CD14-positive monocyte (primary cell): ENCODE results near the gene ITPR2. TPM values are rescaled to one million over a fixed set of nuclear protein-coding genes. Genes with fewer than 3 reads are reported as not detected.
"Not testable (repeated sequence)": the region's sequence is repeated elsewhere in the genome, so short reads cannot be mapped to it uniquely, and the experiment has no call there.

ENCODE experiments used
- DNase-seq, 3 donors: peaks; one replicate each; pipeline ENCODE4 v3.0.0-alpha.2; 2011 to 2022
- H2AFZ ChIP-seq: 2 replicates; pipeline ENCODE4 v1.6.0; 2012; ENCODE audit warnings: mild to moderate bottlenecking, low read depth, low read length, inconsistent platforms; ENCODE audit not compliant: insufficient read depth, poor library complexity, severe bottlenecking
- H3K27ac ChIP-seq, 2 donors: 1 replicate in 1 of 2; 2 replicates in 1 of 2; pipeline ENCODE4 v1.5.1; 2012 to 2013; ENCODE audit warnings: low read length in 2 of 2, control low read depth in 1 of 2, inconsistent platforms in 1 of 2, low read depth in 1 of 2, mild to moderate bottlenecking in 1 of 2
- H3K27me3 ChIP-seq, 2 donors: one replicate each; pipeline versions ENCODE4 v1.6.0 to v1.6.1; 2011 to 2013; ENCODE audit warnings: low read length in 2 of 2; ENCODE audit not compliant: control insufficient read depth in 2 of 2, insufficient read depth in 2 of 2
- H3K36me3 ChIP-seq, 2 donors: replicated peaks in 1 of 2; 1 replicate in 1 of 2; 2 replicates in 1 of 2; pipeline versions ENCODE4 v1.5.1 to v1.6.1; 2012 to 2013; ENCODE audit warnings: low read length in 2 of 2, control low read depth in 1 of 2, inconsistent platforms in 1 of 2, mild to moderate bottlenecking in 1 of 2; ENCODE audit not compliant: insufficient read depth in 2 of 2, control insufficient read depth in 1 of 2
- H3K4me1 ChIP-seq, 2 donors: 1 replicate in 1 of 2; 2 replicates in 1 of 2; pipeline versions ENCODE4 v1.5.1 to v1.6.1; 2012 to 2013; ENCODE audit warnings: low read length in 2 of 2, control low read depth in 1 of 2, inconsistent platforms in 1 of 2, mild to moderate bottlenecking in 1 of 2, moderate library complexity in 1 of 2; ENCODE audit not compliant: insufficient read depth in 2 of 2, control insufficient read depth in 1 of 2
- H3K4me2 ChIP-seq: replicated peaks from 2 replicates; pipeline ENCODE3; 2012; ENCODE audit warnings: low read length, moderate library complexity, mild to moderate bottlenecking; ENCODE audit not compliant: poor library complexity, severe bottlenecking; ENCODE audit errors: extremely low read depth
- H3K4me3 ChIP-seq, 3 experiments: fragments of 200-600 bp in 1 of 3; sonication (generic) in 1 of 3; replicated peaks in 1 of 3; 1 replicate in 2 of 3; 2 replicates in 1 of 3; pipeline ENCODE4 v1.5.1; 2011 to 2013; ENCODE audit warnings: low read length in 3 of 3, mild to moderate bottlenecking in 3 of 3, control low read depth in 2 of 3, low read depth in 2 of 3, inconsistent platforms in 1 of 3, moderate library complexity in 1 of 3
- H3K79me2 ChIP-seq: 2 replicates; pipeline ENCODE4 v1.6.0; 2012; ENCODE audit warnings: mild to moderate bottlenecking, control low read depth, inconsistent platforms, low read length, moderate library complexity; ENCODE audit not compliant: insufficient read depth
- H3K9ac ChIP-seq: 2 replicates; pipeline ENCODE4 v1.6.0; 2017; ENCODE audit warnings: low read length, mild to moderate bottlenecking; ENCODE audit not compliant: insufficient read depth, poor library complexity, severe bottlenecking
- H3K9me3 ChIP-seq, 2 donors: replicated peaks in 1 of 2; 1 replicate in 1 of 2; 2 replicates in 1 of 2; pipeline versions ENCODE4 v1.5.1 to v1.6.1; 2012 to 2013; ENCODE audit warnings: low read length in 2 of 2, control low read depth in 1 of 2; ENCODE audit not compliant: control insufficient read depth in 1 of 2, insufficient read depth in 1 of 2
- H4K20me1 ChIP-seq: 2 replicates; pipeline ENCODE4 v1.6.0; 2012; ENCODE audit warnings: mild to moderate bottlenecking, low read length, control low read depth, moderate library complexity; ENCODE audit not compliant: insufficient read depth
- H3K27ac Mint-ChIP-seq, 7 donors: one replicate each; pipeline ENCODE4 v1.8.0; 2020; ENCODE audit warnings: mild to moderate bottlenecking in 7 of 7, mixed read lengths in 7 of 7, moderate library complexity in 6 of 7, inconsistent platforms in 2 of 7
- H3K27me3 Mint-ChIP-seq, 3 donors: one replicate each; pipeline ENCODE4 v1.8.0; 2021 to 2022; ENCODE audit warnings: low read depth in 3 of 3, mild to moderate bottlenecking in 3 of 3, mixed read lengths in 3 of 3, moderate library complexity in 3 of 3, inconsistent platforms in 1 of 3
- H3K36me3 Mint-ChIP-seq, 2 donors: one replicate each; pipeline ENCODE4 v1.8.0; 2020; ENCODE audit warnings: mixed read lengths in 2 of 2, inconsistent platforms in 1 of 2, mild to moderate bottlenecking in 1 of 2
- H3K4me1 Mint-ChIP-seq: one replicate; pipeline ENCODE4 v1.8.0; 2020; ENCODE audit warnings: mild to moderate bottlenecking, mixed read lengths
- H3K4me3 Mint-ChIP-seq, 2 donors: one replicate each; pipeline ENCODE4 v1.8.0; 2020; ENCODE audit warnings: mild to moderate bottlenecking in 2 of 2, mixed read lengths in 2 of 2, moderate library complexity in 1 of 2
- H3K9me3 Mint-ChIP-seq, 7 donors: one replicate each; pipeline ENCODE4 v1.8.0; 2020 to 2022; ENCODE audit warnings: mixed read lengths in 7 of 7, mild to moderate bottlenecking in 6 of 7, moderate library complexity in 6 of 7, inconsistent platforms in 2 of 7
- CTCF ChIP-seq: fragments of 200-600 bp; IDR thresholded peaks from one replicate; pipeline ENCODE4 v1.8.0; 2022; ENCODE audit warnings: antibody characterized with exemption, mild to moderate bottlenecking
- WGBS: methylation state at CpG from one replicate; pipeline ENCODE4 v1.1.5; 2013; ENCODE audit warnings: missing lambda C conversion rate; ENCODE audit not compliant: insufficient coverage; 5-methylcytosine and 5-hydroxymethylcytosine counted together
- intact Hi-C, 2 donors: fragments of 100-400 bp; cut with micrococcal nuclease; formaldehyde crosslinking; loops; one replicate each; pipeline versions ENCODE4 v1.15.0 to v1.15.1; 2023
- polyA plus RNA-seq, 3 donors: library from polyadenylated mRNA; depleted of rRNA in 1 of 3; unstranded in 2 of 3; stranded (reverse) in 1 of 3; fragments of 300-500 nt in 2 of 3; fragments of >200 nt in 1 of 3; fragmentation: Illumina TruSeq in 2 of 3; gene quantifications; 1 replicate in 2 of 3; 2 replicates in 1 of 3; pipeline ENCODE4 v1.2.3, GENCODE V29; 2012 to 2021

ITPR2 gene
- polyA plus RNA-seq, 3 donors = 2.7 to 6.4 (median 5.7) TPM

GRCh38 chr12:26838888-26839416 is 6.0 kb upstream of the ITPR2 start:
- H3K79me2 ChIP-seq = no peaks in the 10 kb centered on the region
- intact Hi-C loops = no loop called here
- TF ChIP-seq CTCF = no peak
- H3K27ac Mint-ChIP-seq = no peak overlapping the region
- peaks cover 10% of the 10 kb centered on the region for H3K4me1 Mint-ChIP-seq
- no peaks in the 10 kb centered on the region for H3K27me3 Mint-ChIP-seq
- no peak overlapping the region for H3K4me3 Mint-ChIP-seq
- H3K4me2 ChIP-seq = no peak overlapping the region
- no peak overlapping the region for H3K27ac ChIP-seq
- no peaks in the 10 kb centered on the region for H3K27me3 ChIP-seq
- H3K4me1 ChIP-seq = peaks cover 6% of the 10 kb centered on the region in 2 donors
- no peak overlapping the region for H3K9ac ChIP-seq
- no peak overlapping the region for H2AFZ ChIP-seq
- no peaks in the 10 kb centered on the region for H3K9me3 ChIP-seq
- H3K36me3 ChIP-seq = no peaks in the 10 kb centered on the region
- 99% methylated on average over 23 of the region's 24 CpGs for WGBS
- no peak overlapping the region for H3K4me3 ChIP-seq
- no peak for DNase-seq
- no peaks in the 10 kb centered on the region for H4K20me1 ChIP-seq
- H3K36me3 Mint-ChIP-seq = no peaks in the 10 kb centered on the region
- peaks cover 0 to 1% (median 0%) of the 10 kb centered on the region in 7 donors for H3K9me3 Mint-ChIP-seq

- peaks cover 20% of the 10 kb centered on the region for H3K4me1 Mint-ChIP-seq
- no peak overlapping the region for H3K27ac Mint-ChIP-seq
These were observed 3.2 kb upstream of the ITPR2 start for GRCh38 chr12:26836201-26836600.

GRCh38 chr12:26834503-26835060 is 1.6 kb upstream of the ITPR2 start:
- Histone ChIP-seq H3K79me2 (peaks cover 18% of the 10 kb centered on the region), H3K4me1 (peaks cover 18 to 29% of the 10 kb centered on the region in 2 donors), H3K4me2 (peak overlapping the region; percentile 94), H4K20me1 (peaks cover 19% of the 10 kb centered on the region)
- 90% methylated on average over 2 of the region's 7 CpGs for WGBS
- Mint-ChIP-seq H3K4me1 (peaks cover 33% of the 10 kb centered on the region), H3K27ac (peak overlapping the region in 1 of 7 donors; percentile 24)
- H3K4me3 Mint-ChIP-seq, H3K4me3 ChIP-seq, H3K9me3 Mint-ChIP-seq, H3K27me3 ChIP-seq, H3K9me3 ChIP-seq, H3K36me3 Mint-ChIP-seq, H3K36me3 ChIP-seq, H2AFZ ChIP-seq, H3K27ac ChIP-seq, DNase-seq, H3K9ac ChIP-seq, H3K27me3 Mint-ChIP-seq: not testable (repeated sequence)
- intact Hi-C loops = loop anchor here (5.0 kb wide), 2 partner anchors 103 to 183 kb away; partner anchors contain the start of genes FGFR1OP2 (in 1 of the 2) and INTS13 (in 1 of the 2)

More at GRCh38 chr12:26836201-26836600, 3.2 kb upstream of the ITPR2 start:
- intact Hi-C loops = no loop called here
- Mint-ChIP-seq H3K4me3 (no peak overlapping the region), H3K36me3 (no peaks in the 10 kb centered on the region), H3K9me3 (peaks cover 0 to 1% (median 0%) of the 10 kb centered on the region in 7 donors), H3K27me3 (no peaks in the 10 kb centered on the region)
- no peak overlapping the region for H3K4me3 ChIP-seq
- no peaks in the 10 kb centered on the region for H3K9me3 ChIP-seq
- peaks cover 12 to 16% of the 10 kb centered on the region in 2 donors for H3K4me1 ChIP-seq
- TF ChIP-seq CTCF = no peak
- no peak overlapping the region for H3K27ac ChIP-seq
- no peaks in the 10 kb centered on the region for H3K27me3 ChIP-seq
- peaks cover 2% of the 10 kb centered on the region for H4K20me1 ChIP-seq
- no CpG with 5 or more reads among the region's 2 CpGs for WGBS
- H3K4me2 ChIP-seq = no peak overlapping the region
- no peak overlapping the region for H3K9ac ChIP-seq
- DNase-seq = no peak
- no peaks in the 10 kb centered on the region for H3K36me3 ChIP-seq
- H2AFZ ChIP-seq = no peak overlapping the region
- H3K79me2 ChIP-seq = peaks cover 2% of the 10 kb centered on the region
